ENCODE results near the gene TPD52L2.

The TPD52L2 gene

GRCh38 chr20:63836458-63837344, 28.4 kb upstream of the TPD52L2 start:
- Histone ChIP-seq H3K79me2 (ENCODE audit: control insufficient read depth, insufficient read depth, low read length, unreplicated experiment) (no peaks in the 10 kb centered on the region), H2AFZ (ENCODE audit: low read length, unreplicated experiment) (no peak overlapping the region), H3K27me3 (ENCODE audit: insufficient read depth, low read length) (peaks cover 7% of the 10 kb centered on the region; the same call in 1 of the 2 replicates), H3K4me1 (ENCODE audit: control insufficient read depth, insufficient read depth, low read length, unreplicated experiment) (peaks cover 11% of the 10 kb centered on the region), H3K27ac (ENCODE audit: low read depth, low read length) (no peak overlapping the region), H3K4me3 (ENCODE audit: low read depth, low read length) (no peak overlapping the region), H3K36me3 (ENCODE audit: insufficient read depth, low read length) (no peaks in the 10 kb centered on the region)

GRCh38 chr20:63837479-63837878, 27.6 kb upstream of the TPD52L2 start:
- H2AFZ ChIP-seq (ENCODE audit: low read length, unreplicated experiment): no peak overlapping the region
- no peak overlapping the region for H3K27ac ChIP-seq (ENCODE audit: low read depth, low read length)
- H3K4me3 ChIP-seq (ENCODE audit: low read depth, low read length): no peak overlapping the region
- no peaks in the 10 kb centered on the region for H3K36me3 ChIP-seq (ENCODE audit: insufficient read depth, low read length)
- no peaks in the 10 kb centered on the region for H3K79me2 ChIP-seq (ENCODE audit: control insufficient read depth, insufficient read depth, low read length, unreplicated experiment)
- H3K27me3 ChIP-seq (ENCODE audit: insufficient read depth, low read length): no peaks in the 10 kb centered on the region
- peaks cover 11% of the 10 kb centered on the region for H3K4me1 ChIP-seq (ENCODE audit: control insufficient read depth, insufficient read depth, low read length, unreplicated experiment)

GRCh38 chr20:63839620-63840019, 25.4 kb upstream of the TPD52L2 start:
- H3K27ac ChIP-seq (ENCODE audit: low read depth, low read length): no peak overlapping the region
- H3K79me2 ChIP-seq (ENCODE audit: control insufficient read depth, insufficient read depth, low read length, unreplicated experiment): no peaks in the 10 kb centered on the region

GRCh38 chr20:63840405-63840828, 24.7 kb upstream of the TPD52L2 start:
- Histone ChIP-seq H2AFZ (ENCODE audit: low read length, unreplicated experiment) (no peak overlapping the region), H3K4me3 (ENCODE audit: low read depth, low read length) (no peak overlapping the region), H3K4me1 (ENCODE audit: control insufficient read depth, insufficient read depth, low read length, unreplicated experiment) (no peaks in the 10 kb centered on the region), H3K36me3 (ENCODE audit: insufficient read depth, low read length) (no peaks in the 10 kb centered on the region), H3K27ac (ENCODE audit: low read depth, low read length) (no peak overlapping the region), H3K79me2 (ENCODE audit: control insufficient read depth, insufficient read depth, low read length, unreplicated experiment) (no peaks in the 10 kb centered on the region), H3K27me3 (ENCODE audit: insufficient read depth, low read length) (no peaks in the 10 kb centered on the region)

More at GRCh38 chr20:63839620-63840019, 25.4 kb upstream of the TPD52L2 start:
- no peaks in the 10 kb centered on the region for H3K36me3 ChIP-seq (ENCODE audit: insufficient read depth, low read length)
- H2AFZ ChIP-seq (ENCODE audit: low read length, unreplicated experiment): no peak overlapping the region
- no peaks in the 10 kb centered on the region for H3K27me3 ChIP-seq (ENCODE audit: insufficient read depth, low read length)
- no peak overlapping the region for H3K4me3 ChIP-seq (ENCODE audit: low read depth, low read length)
- peaks cover 2% of the 10 kb centered on the region for H3K4me1 ChIP-seq (ENCODE audit: control insufficient read depth, insufficient read depth, low read length, unreplicated experiment)

- peaks cover 14% of the 10 kb centered on the region for H3K4me1 ChIP-seq (ENCODE audit: control insufficient read depth, insufficient read depth, low read length, unreplicated experiment)
- no peak overlapping the region for H2AFZ ChIP-seq (ENCODE audit: low read length, unreplicated experiment)
- no peaks in the 10 kb centered on the region for H3K79me2 ChIP-seq (ENCODE audit: control insufficient read depth, insufficient read depth, low read length, unreplicated experiment)
- no peak overlapping the region for H3K4me3 ChIP-seq (ENCODE audit: low read depth, low read length)
- H3K27me3 ChIP-seq (ENCODE audit: insufficient read depth, low read length): no peaks in the 10 kb centered on the region
- no peaks in the 10 kb centered on the region for H3K36me3 ChIP-seq (ENCODE audit: insufficient read depth, low read length)
- no peak overlapping the region for H3K27ac ChIP-seq (ENCODE audit: low read depth, low read length)
Observed at GRCh38 chr20:63842258-63842657, 22.8 kb upstream of the TPD52L2 start.

- Histone ChIP-seq H3K27me3 (ENCODE audit: insufficient read depth, low read length) (no peaks in the 10 kb centered on the region), H3K36me3 (ENCODE audit: insufficient read depth, low read length) (no peaks in the 10 kb centered on the region), H3K79me2 (ENCODE audit: control insufficient read depth, insufficient read depth, low read length, unreplicated experiment) (no peaks in the 10 kb centered on the region), H3K4me1 (ENCODE audit: control insufficient read depth, insufficient read depth, low read length, unreplicated experiment) (peaks cover 19% of the 10 kb centered on the region), H2AFZ (ENCODE audit: low read length, unreplicated experiment) (no peak overlapping the region), H3K27ac (ENCODE audit: low read depth, low read length) (no peak overlapping the region), H3K4me3 (ENCODE audit: low read depth, low read length) (no peak overlapping the region)
Observed at GRCh38 chr20:63843222-63843621, 21.8 kb upstream of the TPD52L2 start.

GRCh38 chr20:63843778-63844177, 21.3 kb upstream of the TPD52L2 start:
- Histone ChIP-seq H3K4me3 (ENCODE audit: low read depth, low read length) (no peak overlapping the region), H2AFZ (ENCODE audit: low read length, unreplicated experiment) (no peak overlapping the region), H3K4me1 (ENCODE audit: control insufficient read depth, insufficient read depth, low read length, unreplicated experiment) (peaks cover 19% of the 10 kb centered on the region), H3K27me3 (ENCODE audit: insufficient read depth, low read length) (no peaks in the 10 kb centered on the region), H3K27ac (ENCODE audit: low read depth, low read length) (no peak overlapping the region), H3K79me2 (ENCODE audit: control insufficient read depth, insufficient read depth, low read length, unreplicated experiment) (no peaks in the 10 kb centered on the region), H3K36me3 (ENCODE audit: insufficient read depth, low read length) (no peaks in the 10 kb centered on the region)

- Histone ChIP-seq H3K4me1 (ENCODE audit: control insufficient read depth, insufficient read depth, low read length, unreplicated experiment) (peaks cover 19% of the 10 kb centered on the region), H3K27ac (ENCODE audit: low read depth, low read length) (no peak overlapping the region), H3K36me3 (ENCODE audit: insufficient read depth, low read length) (no peaks in the 10 kb centered on the region), H3K4me3 (ENCODE audit: low read depth, low read length) (no peak overlapping the region), H3K27me3 (ENCODE audit: insufficient read depth, low read length) (no peaks in the 10 kb centered on the region), H3K79me2 (ENCODE audit: control insufficient read depth, insufficient read depth, low read length, unreplicated experiment) (no peaks in the 10 kb centered on the region), H2AFZ (ENCODE audit: low read length, unreplicated experiment) (no peak overlapping the region)
Observed at GRCh38 chr20:63844511-63844991, 20.5 kb upstream of the TPD52L2 start.

GRCh38 chr20:63846128-63846771, 18.8 kb upstream of the TPD52L2 start:
- no peak overlapping the region for H3K27ac ChIP-seq (ENCODE audit: low read depth, low read length)
- peak overlapping the region; percentile 22 for H2AFZ ChIP-seq (ENCODE audit: low read length, unreplicated experiment)
- peak overlapping the region; percentile 27 for H3K4me3 ChIP-seq (ENCODE audit: low read depth, low read length)
- H3K79me2 ChIP-seq (ENCODE audit: control insufficient read depth, insufficient read depth, low read length, unreplicated experiment): no peaks in the 10 kb centered on the region
- no peaks in the 10 kb centered on the region for H3K27me3 ChIP-seq (ENCODE audit: insufficient read depth, low read length)
- H3K36me3 ChIP-seq (ENCODE audit: insufficient read depth, low read length): no peaks in the 10 kb centered on the region
- peaks cover 19% of the 10 kb centered on the region for H3K4me1 ChIP-seq (ENCODE audit: control insufficient read depth, insufficient read depth, low read length, unreplicated experiment)

GRCh38 chr20:63846888-63847236, 18.2 kb upstream of the TPD52L2 start:
- Histone ChIP-seq H3K27ac (ENCODE audit: low read depth, low read length) (no peak overlapping the region), H3K4me3 (ENCODE audit: low read depth, low read length) (no peak overlapping the region)

More at GRCh38 chr20:63846888-63847236, 18.2 kb upstream of the TPD52L2 start:
- no peaks in the 10 kb centered on the region for H3K79me2 ChIP-seq (ENCODE audit: control insufficient read depth, insufficient read depth, low read length, unreplicated experiment)
- peaks cover 19% of the 10 kb centered on the region for H3K4me1 ChIP-seq (ENCODE audit: control insufficient read depth, insufficient read depth, low read length, unreplicated experiment)
- H3K36me3 ChIP-seq (ENCODE audit: insufficient read depth, low read length): no peaks in the 10 kb centered on the region
- no peak overlapping the region for H2AFZ ChIP-seq (ENCODE audit: low read length, unreplicated experiment)
- H3K27me3 ChIP-seq (ENCODE audit: insufficient read depth, low read length): no peaks in the 10 kb centered on the region

Data from ACC112 (cell line).